NT2/D1 (cell line): Measurements from ENCODE around the gene DDX10.

Experiments
- DNase-seq: peaks from one replicate; pipeline ENCODE4 v3.0.0-alpha.2; 2011; ENCODE audit warnings: low read depth, low spot score
- H3K27me3 ChIP-seq: 2 replicates; pipeline ENCODE4 v1.6.0; 2011; ENCODE audit warnings: mild to moderate bottlenecking; ENCODE audit not compliant: insufficient read length, insufficient read depth
- H3K36me3 ChIP-seq: 2 replicates; pipeline ENCODE4 v1.6.1; 2011; ENCODE audit warnings: mild to moderate bottlenecking, low read length, mixed read lengths; ENCODE audit not compliant: insufficient read depth, insufficient read length
- H3K4me1 ChIP-seq: 2 replicates; pipeline ENCODE4 v1.5.1; 2011; ENCODE audit not compliant: insufficient read depth, insufficient read length
- H3K4me3 ChIP-seq: 2 replicates; pipeline ENCODE4 v1.5.1; 2011; ENCODE audit warnings: low read depth; ENCODE audit not compliant: insufficient read length
- H3K9ac ChIP-seq: 2 replicates; pipeline ENCODE4 v1.6.0; 2011; ENCODE audit warnings: low read depth; ENCODE audit not compliant: insufficient read length
- H3K9me3 ChIP-seq: 2 replicates; pipeline ENCODE4 v1.5.1; 2011; ENCODE audit warnings: mild to moderate bottlenecking, low read length; ENCODE audit not compliant: insufficient read depth
- SUZ12 ChIP-seq: IDR thresholded peaks from 2 replicates; pipeline ENCODE4 v1.6.1; 2011; ENCODE audit not compliant: insufficient read length, insufficient read depth; ENCODE audit errors: extremely low read depth
- YY1 ChIP-seq: IDR thresholded peaks from 2 replicates; pipeline ENCODE4 v1.6.1; 2011; ENCODE audit not compliant: insufficient read length, insufficient read depth
- ZNF274 ChIP-seq: IDR thresholded peaks from 2 replicates; pipeline ENCODE4 v1.6.1; 2011; ENCODE audit warnings: mild to moderate bottlenecking, low read depth, low read length

The DDX10 gene

DNA sequence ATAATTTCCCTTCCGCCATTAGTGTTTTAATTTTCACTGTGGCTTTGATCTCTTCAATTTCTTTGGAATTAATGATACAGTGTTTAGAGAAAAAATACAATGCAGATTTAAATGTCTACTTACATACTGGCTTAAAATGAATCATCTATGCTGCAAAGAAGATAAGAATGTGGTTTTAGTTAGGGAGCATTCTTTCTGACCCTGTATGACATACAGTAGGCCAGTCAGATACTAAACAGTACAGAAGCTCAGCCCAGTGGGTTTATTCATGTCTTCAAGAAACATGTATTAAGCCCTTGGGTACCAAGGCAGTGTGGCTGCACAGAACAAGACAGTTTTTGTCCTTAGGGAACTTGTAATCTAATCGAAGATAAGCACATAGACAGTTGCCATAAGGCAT, 268.8 kb downstream of the DDX10 start:
- H3K4me1 ChIP-seq: no peaks in the 10 kb centered on the region
- no peak for TF ChIP-seq ZNF274
- TF ChIP-seq SUZ12: no peak
- TF ChIP-seq YY1: no peak
- H3K27me3 ChIP-seq: no peaks in the 10 kb centered on the region
- no peak for DNase-seq
- H3K36me3 ChIP-seq: no peaks in the 10 kb centered on the region
- no peak overlapping the region for H3K9ac ChIP-seq
- no peaks in the 10 kb centered on the region for H3K9me3 ChIP-seq
- H3K4me3 ChIP-seq: no peak overlapping the region

DNA sequence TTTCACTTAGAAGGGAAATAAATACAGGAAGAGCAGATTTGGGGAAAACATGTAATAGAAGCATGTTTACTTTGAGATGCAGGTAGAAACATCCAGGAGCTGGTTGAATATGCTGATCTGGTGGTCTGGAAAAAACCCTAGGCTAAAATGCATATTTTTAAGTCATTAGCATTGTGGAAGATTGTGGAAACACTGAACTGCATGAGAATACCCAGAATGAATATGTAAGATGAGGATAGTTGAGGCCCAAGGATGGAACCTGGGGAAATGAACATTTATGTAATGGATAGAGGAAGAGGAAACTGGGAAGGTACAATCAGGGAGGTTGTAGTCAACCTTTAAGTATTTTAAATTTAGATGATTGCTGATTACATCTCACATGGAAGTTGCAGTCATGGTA, 269.4 kb downstream of the DDX10 start:
- TF ChIP-seq ZNF274 (no peak), YY1 (no peak), SUZ12 (no peak)
- no peak overlapping the region for H3K4me3 ChIP-seq
- no peaks in the 10 kb centered on the region for H3K36me3 ChIP-seq
- H3K9me3 ChIP-seq: no peaks in the 10 kb centered on the region
- no peak overlapping the region for H3K9ac ChIP-seq
- DNase-seq: no peak
- no peaks in the 10 kb centered on the region for H3K27me3 ChIP-seq
- H3K4me1 ChIP-seq: no peaks in the 10 kb centered on the region

- H3K27me3 ChIP-seq: no peaks in the 10 kb centered on the region
- no peak overlapping the region for H3K4me3 ChIP-seq
- TF ChIP-seq SUZ12 (no peak), ZNF274 (no peak), YY1 (no peak)
- H3K4me1 ChIP-seq: no peaks in the 10 kb centered on the region
- no peak overlapping the region for H3K9ac ChIP-seq
- no peaks in the 10 kb centered on the region for H3K9me3 ChIP-seq
- H3K36me3 ChIP-seq: peaks cover 1% of the 10 kb centered on the region
- DNase-seq: no peak
These were observed 269.8 kb downstream of the DDX10 start for GRCh38 chr11:108934696-108935095.

DNA sequence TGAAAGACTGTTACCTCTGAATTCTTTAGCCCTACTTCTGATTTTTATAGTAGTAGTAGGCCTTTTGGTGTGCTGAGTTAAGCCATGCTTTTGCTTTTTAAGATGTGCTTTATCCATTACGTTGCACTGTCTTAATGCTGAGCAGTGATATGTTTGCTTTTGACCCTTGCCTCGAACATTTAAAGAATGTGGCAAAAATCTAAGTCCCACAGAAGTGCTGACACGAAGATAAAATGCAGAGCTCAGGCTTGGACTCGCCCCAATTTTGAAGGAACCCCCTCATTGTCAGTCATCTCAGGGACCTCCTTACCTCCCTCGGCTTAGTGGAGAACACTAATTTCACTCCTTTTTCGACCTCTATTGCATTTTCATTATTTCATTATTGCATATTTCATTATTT, 272.9 kb downstream of the DDX10 start:
- H3K9ac ChIP-seq: no peak overlapping the region
- DNase-seq: no peak
- no peaks in the 10 kb centered on the region for H3K27me3 ChIP-seq
- no peak overlapping the region for H3K4me3 ChIP-seq
- H3K9me3 ChIP-seq: no peaks in the 10 kb centered on the region
- no peaks in the 10 kb centered on the region for H3K4me1 ChIP-seq
- TF ChIP-seq SUZ12 (no peak), YY1 (no peak), ZNF274 (no peak)
- peaks cover 13% of the 10 kb centered on the region for H3K36me3 ChIP-seq

DNA sequence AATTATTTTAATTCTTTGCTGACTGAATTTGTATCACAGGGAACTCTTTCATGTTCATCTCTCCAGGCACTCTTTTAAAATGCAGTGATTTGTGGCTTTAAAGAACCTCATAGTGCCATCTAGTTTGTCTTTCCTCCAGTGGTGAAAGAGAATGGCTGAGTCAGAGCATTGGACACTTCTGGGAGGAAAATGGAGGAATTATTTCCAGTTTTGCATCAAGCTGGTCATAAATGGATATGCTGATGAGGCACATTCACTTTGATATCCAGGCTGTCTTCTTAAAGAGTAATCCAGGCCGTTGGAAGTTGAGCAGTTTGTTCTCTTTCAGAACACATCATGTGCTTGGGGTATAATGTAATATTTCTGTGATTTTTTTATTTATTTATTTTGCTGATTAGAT, 273.7 kb downstream of the DDX10 start:
- peaks cover 13% of the 10 kb centered on the region for H3K36me3 ChIP-seq
- H3K4me1 ChIP-seq: no peaks in the 10 kb centered on the region
- no peak overlapping the region for H3K4me3 ChIP-seq
- TF ChIP-seq SUZ12: no peak
- TF ChIP-seq ZNF274: no peak
- no peak for TF ChIP-seq YY1
- no peaks in the 10 kb centered on the region for H3K27me3 ChIP-seq
- no peaks in the 10 kb centered on the region for H3K9me3 ChIP-seq
- DNase-seq: no peak
- no peak overlapping the region for H3K9ac ChIP-seq

DNA sequence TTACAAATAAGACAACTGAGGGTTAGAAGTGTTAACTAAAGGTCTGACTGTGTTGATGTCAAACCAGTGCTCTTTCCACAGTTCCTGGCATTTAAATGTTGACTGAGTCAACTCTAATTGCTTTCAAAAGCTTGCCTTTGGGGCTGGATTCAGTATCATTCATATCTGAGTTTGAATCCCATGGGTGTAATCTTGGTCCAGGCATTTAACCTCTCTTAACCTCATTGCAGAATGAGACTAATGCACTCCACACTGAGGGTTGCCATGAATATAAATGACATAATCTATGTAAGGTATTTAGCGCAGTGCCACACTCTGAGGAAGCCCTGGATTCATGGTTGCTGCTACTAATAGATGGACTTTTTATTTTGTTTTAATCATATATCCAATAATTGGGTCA, 274.3 kb downstream of the DDX10 start:
- no peaks in the 10 kb centered on the region for H3K27me3 ChIP-seq
- no peak overlapping the region for H3K4me3 ChIP-seq
- H3K4me1 ChIP-seq: no peaks in the 10 kb centered on the region
- no peaks in the 10 kb centered on the region for H3K9me3 ChIP-seq
- H3K9ac ChIP-seq: no peak overlapping the region
- H3K36me3 ChIP-seq: peaks cover 13% of the 10 kb centered on the region
- TF ChIP-seq YY1 (no peak), SUZ12 (no peak), ZNF274 (no peak)
- DNase-seq: no peak

DNA sequence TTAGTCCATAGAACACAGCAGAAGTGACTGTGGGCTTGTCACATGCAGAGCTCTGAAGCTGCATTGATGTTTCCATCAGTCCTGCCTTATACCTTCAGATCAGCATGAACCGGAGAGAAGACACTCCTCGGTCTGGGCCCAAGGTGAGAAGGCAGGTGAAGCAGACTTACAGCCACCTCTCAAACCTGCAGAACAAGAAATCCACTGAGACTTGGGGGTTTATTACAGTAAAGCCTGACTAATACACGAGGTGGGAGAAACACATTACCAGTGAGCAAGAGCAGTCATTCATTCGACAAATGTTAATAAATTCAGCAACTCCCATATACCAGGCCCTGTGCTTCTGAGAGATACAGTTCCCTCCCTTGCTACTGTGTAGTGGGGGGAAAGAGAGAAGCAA, 279.0 kb downstream of the DDX10 start:
- Histone ChIP-seq H3K9ac (no peak overlapping the region), H3K27me3 (no peaks in the 10 kb centered on the region), H3K9me3 (no peaks in the 10 kb centered on the region), H3K4me1 (no peaks in the 10 kb centered on the region), H3K4me3 (no peak overlapping the region), H3K36me3 (peaks cover 13% of the 10 kb centered on the region)
- no peak for TF ChIP-seq YY1
- TF ChIP-seq ZNF274: no peak
- no peak for TF ChIP-seq SUZ12
- DNase-seq: no peak
